H9 (cell line): Measurements from ENCODE around the gene KAT8. TPM values are rescaled to one million over a fixed set of nuclear protein-coding genes. Genes with fewer than 3 reads are reported as not detected.

Source experiments
- DNase-seq: peaks from one replicate; pipeline ENCODE4 v3.0.0-alpha.2; 2017
- H2AFZ ChIP-seq: one replicate; pipeline ENCODE4 v1.6.1; 2013; ENCODE audit warnings: mild to moderate bottlenecking, low read length, control low read depth, moderate library complexity
- H2AK5ac ChIP-seq: 2 replicates; pipeline ENCODE4 v1.6.1; 2013; ENCODE audit warnings: low read length, control low read depth, mixed read lengths; ENCODE audit not compliant: insufficient read length
- H2BK120ac ChIP-seq: one replicate; pipeline ENCODE4 v1.6.1; 2013; ENCODE audit warnings: low read depth, mild to moderate bottlenecking, low read length, control low read depth, inconsistent platforms; ENCODE audit not compliant: poor library complexity, severe bottlenecking
- H2BK12ac ChIP-seq: 2 replicates; pipeline ENCODE4 v1.6.1; 2013; ENCODE audit warnings: low read length, control low read depth, mixed read lengths, low read depth; ENCODE audit not compliant: insufficient read length
- H2BK15ac ChIP-seq: 2 replicates; pipeline ENCODE4 v1.6.1; 2013; ENCODE audit warnings: low read depth, low read length, control low read depth
- H2BK20ac ChIP-seq: one replicate; pipeline ENCODE4 v1.6.1; 2013; ENCODE audit warnings: low read depth, mild to moderate bottlenecking, low read length, control low read depth, inconsistent platforms; ENCODE audit not compliant: poor library complexity, severe bottlenecking
- H2BK5ac ChIP-seq: 2 replicates; pipeline ENCODE4 v1.6.1; 2013; ENCODE audit warnings: low read length, control low read depth, mixed read lengths; ENCODE audit not compliant: insufficient read length
- H3K14ac ChIP-seq: 2 replicates; pipeline ENCODE4 v1.6.1; 2013; ENCODE audit warnings: low read length, control low read depth; ENCODE audit not compliant: insufficient read depth
- H3K18ac ChIP-seq: 2 replicates; pipeline ENCODE4 v1.6.1; 2013; ENCODE audit warnings: low read depth, mild to moderate bottlenecking, mixed read lengths, low read length, control low read depth; ENCODE audit not compliant: insufficient read length
- H3K23ac ChIP-seq: 2 replicates; pipeline ENCODE4 v1.6.1; 2013; ENCODE audit warnings: low read length, control low read depth, mixed read lengths, low read depth; ENCODE audit not compliant: insufficient read length
- H3K23me2 ChIP-seq: 2 replicates; pipeline ENCODE4 v1.6.1; 2013; ENCODE audit warnings: low read depth, mild to moderate bottlenecking, mixed read lengths, low read length, control low read depth; ENCODE audit not compliant: insufficient read length, poor library complexity, severe bottlenecking
- H3K27ac ChIP-seq: 2 replicates; pipeline ENCODE4 v1.5.1; 2013; ENCODE audit warnings: low read length, control low read depth, mixed read lengths, low read depth; ENCODE audit not compliant: insufficient read length
- H3K27me3 ChIP-seq: 2 replicates; pipeline ENCODE4 v1.6.1; 2013; ENCODE audit warnings: low read length, control low read depth, inconsistent platforms; ENCODE audit not compliant: insufficient read depth
- H3K4ac ChIP-seq: 2 replicates; pipeline ENCODE4 v1.6.1; 2013; ENCODE audit warnings: low read depth, mild to moderate bottlenecking, control low read depth, inconsistent platforms, low read length, moderate library complexity
- H3K4me1 ChIP-seq: 2 replicates; pipeline ENCODE4 v1.6.1; 2013; ENCODE audit warnings: low read length, control low read depth, inconsistent platforms; ENCODE audit not compliant: insufficient read depth
- H3K4me2 ChIP-seq: 2 replicates; pipeline ENCODE4 v1.6.1; 2013; ENCODE audit warnings: low read length, control low read depth, mixed read lengths; ENCODE audit not compliant: insufficient read length, insufficient read depth
- H3K56ac ChIP-seq: 2 replicates; pipeline ENCODE4 v1.6.1; 2013; ENCODE audit warnings: low read depth, mild to moderate bottlenecking, mixed read lengths, low read length, control low read depth; ENCODE audit not compliant: insufficient read length
- H3K79me1 ChIP-seq: 2 replicates; pipeline ENCODE4 v1.6.1; 2013; ENCODE audit warnings: low read depth, mild to moderate bottlenecking, moderate library complexity, low read length, control low read depth, inconsistent platforms; ENCODE audit not compliant: insufficient read depth, poor library complexity, severe bottlenecking
- H3K79me2 ChIP-seq: 2 replicates; pipeline ENCODE4 v1.6.1; 2013; ENCODE audit warnings: low read length, control low read depth, inconsistent platforms; ENCODE audit not compliant: insufficient read depth
- H3K9ac ChIP-seq: 2 replicates; pipeline ENCODE4 v1.6.1; 2013; ENCODE audit warnings: low read length, control low read depth, mixed read lengths; ENCODE audit not compliant: insufficient read length; ENCODE audit errors: extremely low read depth
- H3K9me3 ChIP-seq: one replicate; pipeline ENCODE4 v1.6.1; 2013; ENCODE audit warnings: low read depth, low read length, inconsistent platforms; ENCODE audit not compliant: control insufficient read depth
- H3T11ph ChIP-seq: one replicate; pipeline ENCODE4 v1.6.1; 2013; ENCODE audit warnings: mild to moderate bottlenecking, low read length, control low read depth, inconsistent platforms
- H4K20me1 ChIP-seq: one replicate; pipeline ENCODE4 v1.6.1; 2013; ENCODE audit not compliant: control insufficient read depth, insufficient read length, insufficient read depth
- H4K5ac ChIP-seq: 2 replicates; pipeline ENCODE4 v1.6.1; 2013; ENCODE audit warnings: low read depth, mild to moderate bottlenecking, mixed read lengths, low read length, control low read depth; ENCODE audit not compliant: insufficient read length
- H4K8ac ChIP-seq: replicated peaks from 2 replicates; pipeline ENCODE4 v1.6.1; 2013; ENCODE audit warnings: low read length, control low read depth, mixed read lengths, low read depth; ENCODE audit not compliant: insufficient read length
- H4K91ac ChIP-seq: 2 replicates; pipeline ENCODE4 v1.6.1; 2013; ENCODE audit warnings: low read depth, mild to moderate bottlenecking, moderate library complexity, mixed read lengths, low read length, control low read depth; ENCODE audit not compliant: insufficient read length
- H3K27ac Mint-ChIP-seq, 3 experiments: 2 replicates in 2 of 3; 3 replicates in 1 of 3; pipeline ENCODE4 v1.8.0; 2020 to 2021; ENCODE audit warnings: mixed read lengths in 3 of 3, mild to moderate bottlenecking in 1 of 3, moderate library complexity in 1 of 3
- H3K27me3 Mint-ChIP-seq: 2 replicates; pipeline ENCODE4 v1.8.0; 2021; ENCODE audit warnings: low read depth, mild to moderate bottlenecking, moderate library complexity, mixed read lengths
- H3K36me3 Mint-ChIP-seq, 3 experiments: 2 replicates in 2 of 3; 3 replicates in 1 of 3; pipeline ENCODE4 v1.8.0; 2020 to 2021; ENCODE audit warnings: low read depth in 3 of 3, mixed read lengths in 3 of 3; ENCODE audit not compliant: insufficient read depth in 1 of 3
- H3K4me1 Mint-ChIP-seq, 2 experiments: 2 replicates each; pipeline ENCODE4 v1.8.0; 2020; ENCODE audit warnings: mixed read lengths in 2 of 2
- H3K4me3 Mint-ChIP-seq, 2 experiments: 2 replicates in 1 of 2; 3 replicates in 1 of 2; pipeline ENCODE4 v1.8.0; 2020 to 2021; ENCODE audit warnings: mild to moderate bottlenecking in 2 of 2, mixed read lengths in 2 of 2, moderate library complexity in 1 of 2
- H3K9me3 Mint-ChIP-seq, 2 experiments: 2 replicates in 1 of 2; 3 replicates in 1 of 2; pipeline ENCODE4 v1.8.0; 2020; ENCODE audit warnings: mild to moderate bottlenecking in 2 of 2, mixed read lengths in 2 of 2, moderate library complexity in 1 of 2
- CTCF ChIP-seq: fragments of 200-600 bp; sonication (generic); conservative IDR thresholded peaks from 3 replicates; pipeline ENCODE4 v1.8.0; 2021; ENCODE audit warnings: antibody characterized with exemption, mild to moderate bottlenecking
- WGBS: extraction: QIAGEN DNeasy Blood & Tissue Kit; methylation state at CpG from one replicate; pipeline ENCODE4 v1.1.7; 2013; ENCODE audit warnings: missing lambda C conversion rate, low lambda C conversion rate, mixed read lengths; ENCODE audit not compliant: insufficient read length; ENCODE audit errors: extremely low coverage; 5-methylcytosine and 5-hydroxymethylcytosine counted together
- total RNA-seq: library from RNA; stranded (reverse); gene quantifications from 2 replicates; pipeline ENCODE4 v1.2.1, GENCODE V29; 2021

The KAT8 gene
- total RNA-seq, 1 experiment from 2014 or later = 52.1 TPM

- H3K27me3 Mint-ChIP-seq = peaks cover 37% of the 10 kb centered on the region
- H3K27ac Mint-ChIP-seq = peak overlapping the region; percentile 68 to 92 (median 86); a peak in 5 of 7 replicates
Measured at GRCh38 chr16:31142109-31143010, 24.9 kb downstream of the KAT8 start.

More at GRCh38 chr16:31142109-31143010, 24.9 kb downstream of the KAT8 start:
- TF ChIP-seq CTCF = peak; percentile 95
- WGBS = no CpG with 5 or more reads among the region's 89 CpGs
- no peak overlapping the region for H4K91ac ChIP-seq
- no peak overlapping the region for H4K5ac ChIP-seq
- no peak overlapping the region for H3K56ac ChIP-seq
- H2BK12ac ChIP-seq = no peak overlapping the region
- H3K23ac ChIP-seq = no peak overlapping the region
- H3K9ac ChIP-seq = no peak overlapping the region
- H3K4me1 ChIP-seq = peaks cover 4% of the 10 kb centered on the region
- H3K18ac ChIP-seq = no peak overlapping the region
- H2AK5ac ChIP-seq = no peak overlapping the region
- H3K79me1 ChIP-seq = no peaks in the 10 kb centered on the region
- Mint-ChIP-seq H3K9me3 (no peaks in the 10 kb centered on the region), H3K4me1 (peaks cover 26 to 42% of the 10 kb centered on the region in 2 experiments), H3K4me3 (peak overlapping the region; percentile 54 to 76), H3K36me3 (no peaks in the 10 kb centered on the region)
- H3K79me2 ChIP-seq = no peaks in the 10 kb centered on the region
- no peak overlapping the region for H2BK20ac ChIP-seq
- no peak overlapping the region for H3T11ph ChIP-seq
- no peak overlapping the region for H3K4ac ChIP-seq
- H3K4me2 ChIP-seq = peak overlapping the region; percentile 54
- H3K23me2 ChIP-seq = no peaks in the 10 kb centered on the region
- no peaks in the 10 kb centered on the region for H4K20me1 ChIP-seq
- H3K14ac ChIP-seq = peak overlapping the region; percentile 81
- no peak overlapping the region for H4K8ac ChIP-seq
- H3K27ac ChIP-seq = no peak overlapping the region
- no peaks in the 10 kb centered on the region; the same call in 1 of the 2 replicates for H3K27me3 ChIP-seq
- no peak overlapping the region for H2AFZ ChIP-seq
- DNase-seq = peak; percentile 100
- no peak overlapping the region for H2BK5ac ChIP-seq
- no peak overlapping the region for H2BK120ac ChIP-seq
- no peak overlapping the region for H2BK15ac ChIP-seq
- H3K9me3 ChIP-seq = no peaks in the 10 kb centered on the region
